ENCODE results near the gene DIP2A. TPM values are rescaled to one million over a fixed set of nuclear protein-coding genes. Genes with fewer than 3 reads are reported as not detected.

Gene DIP2A
- total and polyA plus RNA-seq, 2 of the 8 experiments (the other 6 are each of a cell fraction or from before 2014, with no cell fraction given) = 16.0 to 27.1 TPM

DNA sequence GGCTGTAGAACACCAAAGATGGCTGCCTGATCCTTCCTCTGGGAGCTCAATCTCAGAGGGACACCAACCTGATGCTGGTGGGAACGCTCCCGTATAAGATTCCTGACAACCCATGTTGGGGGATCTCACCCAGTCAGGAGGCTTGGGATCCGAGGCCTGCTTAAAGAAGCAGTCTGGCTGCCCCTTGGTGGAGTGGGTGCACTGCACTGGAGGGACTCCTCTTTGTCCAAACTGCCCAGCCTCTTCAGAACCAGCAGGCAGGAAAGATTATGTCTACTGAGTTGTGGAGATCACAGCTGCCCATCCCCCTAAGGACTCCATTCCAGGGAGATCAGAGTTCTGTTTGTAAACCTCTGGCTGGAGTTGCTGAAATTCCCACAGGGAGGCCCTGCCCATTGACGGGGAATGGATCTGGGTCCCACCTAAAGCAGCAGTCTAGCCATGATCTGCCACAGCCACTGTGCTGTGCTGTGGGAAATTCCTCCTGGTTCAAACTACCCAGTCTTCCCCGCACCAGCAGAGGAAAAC lies 123.2 kb downstream of the DIP2A start:
- Histone ChIP-seq H3K36me3 (ENCODE audit: control insufficient read depth in 2 of 4, insufficient read depth in 4 of 4, low read length in 3 of 4) (no peaks in the 10 kb centered on the region), H2BK12ac (ENCODE audit: low read depth, low read length) (no peak overlapping the region), H2BK5ac (ENCODE audit: low read depth, low read length) (no peak overlapping the region), H3K79me2 (ENCODE audit: control insufficient read depth in 1 of 2, insufficient read depth in 2 of 2, low read length in 2 of 2) (no peaks in the 10 kb centered on the region), H3K9ac (replicated peaks in 1 of 4; ENCODE audit: extremely low read depth in 1 of 4, low read depth in 3 of 4, low read length in 3 of 4) (no peak overlapping the region), H4K5ac (ENCODE audit: insufficient read length, low read depth, low read length) (no peak overlapping the region), H2BK20ac (ENCODE audit: low read length) (no peak overlapping the region), H3K23me2 (ENCODE audit: low read depth, low read length) (no peaks in the 10 kb centered on the region), H3K4me3 (ENCODE audit: extremely low read depth in 1 of 4, insufficient read depth in 2 of 4, low read depth in 3 of 4, low read length in 4 of 4) (no peak overlapping the region), H2AK5ac (ENCODE audit: low read depth, low read length) (no peak overlapping the region), H3K18ac (ENCODE audit: extremely low read depth, low read length) (no peak overlapping the region), H2BK120ac (replicated peaks; ENCODE audit: low read depth, low read length) (no peak overlapping the region), H2BK15ac (ENCODE audit: low read length) (no peak overlapping the region), H4K8ac (ENCODE audit: extremely low read depth, insufficient read depth, low read length) (no peak overlapping the region), H3K9me3 (ENCODE audit: insufficient read depth in 2 of 2, low read depth in 1 of 2, low read length in 1 of 2) (peaks cover 3 to 9% of the 10 kb centered on the region in 2 experiments; a peak in 1 of 4 replicates), H4K20me1 (replicated peaks in 1 of 2; ENCODE audit: control insufficient read depth in 1 of 2, insufficient read depth in 2 of 2, low read length in 2 of 2) (no peaks in the 10 kb centered on the region), H2AFZ (ENCODE audit: low read length) (no peak overlapping the region), H3K79me1 (ENCODE audit: low read depth, low read length) (no peaks in the 10 kb centered on the region), H3K23ac (ENCODE audit: insufficient read length) (no peak overlapping the region), H3K4ac (replicated peaks; ENCODE audit: insufficient read length, low read depth, low read length) (no peak overlapping the region), H3K4me2 (ENCODE audit: insufficient read depth in 1 of 2, low read depth in 2 of 2, low read length in 2 of 2) (no peak overlapping the region), H3K27ac (ENCODE audit: low read depth, low read length) (no peak overlapping the region), H3K27me3 (replicated peaks in 1 of 4; ENCODE audit: control insufficient read depth in 3 of 4, extremely low read depth in 1 of 4, insufficient read depth in 3 of 4, low read length in 3 of 4) (no peaks in the 10 kb centered on the region), H4K91ac (replicated peaks; ENCODE audit: insufficient read length, low read length) (no peak overlapping the region), H3K14ac (ENCODE audit: insufficient read length) (no peak overlapping the region), H3K56ac (replicated peaks; ENCODE audit: insufficient read length, low read depth, low read length) (no peak overlapping the region), H3K4me1 (replicated peaks in 1 of 4; ENCODE audit: control insufficient read depth in 3 of 4, insufficient read depth in 4 of 4, low read length in 3 of 4) (no peaks in the 10 kb centered on the region)
- no peak for FAIRE-seq
- WGBS, 2 experiments (ENCODE audit: extremely low coverage in 1 of 2, insufficient coverage in 1 of 2, insufficient read length in 1 of 2, insufficient replicate concordance in 2 of 2, low coverage in 1 of 2, low lambda C conversion rate in 2 of 2, missing lambda C conversion rate in 1 of 2) = 90% methylated on average over 5 of the region's 5 CpGs; no CpG with 5 or more reads in 1 of the 2 experiments
- POLR2A ChIA-PET (ENCODE audit: partially characterized antibody) = interaction anchor here (0.8 kb wide), 1 partner anchor 24 kb away, joined by 3 read pairs; no protein-coding TSS in a partner anchor
- CTCF ChIA-PET (ENCODE audit: partially characterized antibody) = interaction anchor here (0.7 to 0.8 kb wide), 2 partner anchors 16 to 40 kb away, joined by 3 read pairs; no protein-coding TSS in a partner anchor
- no peak for DNase-seq (ENCODE audit: low read depth in 1 of 2, low spot score in 2 of 2)
- TF ChIP-seq CHD1 (IDR thresholded peaks at IDR 0.05; ENCODE audit: low read depth, low read length) (no peak), TBP (IDR thresholded peaks at IDR 0.05; ENCODE audit: low read depth, low read length) (no peak), SAP30 (IDR thresholded peaks at IDR 0.05; ENCODE audit: insufficient read depth, insufficient replicate concordance, low read length) (no peak), JUN (IDR thresholded peaks at IDR 0.05; ENCODE audit: low read depth, low read length) (no peak), HDAC2 (IDR thresholded peaks at IDR 0.05; ENCODE audit: borderline replicate concordance in 1 of 2, low read depth in 2 of 2, low read length in 2 of 2) (no peak), EGR1 (IDR thresholded peaks at IDR 0.05; ENCODE audit: borderline replicate concordance, low read depth, low read length) (no peak)
